Neuron (in vitro differentiated cells): Measurements from ENCODE around the gene NUDCD2.

Source experiments
- H2AFZ ChIP-seq: one replicate; pipeline ENCODE4 v1.6.1; 2013; ENCODE audit warnings: low read depth, mild to moderate bottlenecking, inconsistent platforms, low read length, moderate library complexity
- H3K27me3 ChIP-seq: one replicate; pipeline ENCODE4 v1.6.1; 2013; ENCODE audit warnings: low read length; ENCODE audit not compliant: insufficient read depth
- H3K36me3 ChIP-seq: one replicate; pipeline ENCODE4 v1.6.1; 2013; ENCODE audit warnings: low read length; ENCODE audit not compliant: insufficient read depth
- H3K4me1 ChIP-seq: one replicate; pipeline ENCODE4 v1.6.1; 2013; ENCODE audit warnings: low read length; ENCODE audit not compliant: insufficient read depth
- H3K4me3 ChIP-seq: 2 replicates; pipeline ENCODE4 v1.5.1; 2013; ENCODE audit warnings: mild to moderate bottlenecking, low read length, moderate library complexity
- H3K9me3 ChIP-seq: one replicate; pipeline ENCODE4 v1.6.1; 2013; ENCODE audit warnings: low read length

NUDCD2 gene, protein sequence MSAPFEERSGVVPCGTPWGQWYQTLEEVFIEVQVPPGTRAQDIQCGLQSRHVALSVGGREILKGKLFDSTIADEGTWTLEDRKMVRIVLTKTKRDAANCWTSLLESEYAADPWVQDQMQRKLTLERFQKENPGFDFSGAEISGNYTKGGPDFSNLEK

DNA sequence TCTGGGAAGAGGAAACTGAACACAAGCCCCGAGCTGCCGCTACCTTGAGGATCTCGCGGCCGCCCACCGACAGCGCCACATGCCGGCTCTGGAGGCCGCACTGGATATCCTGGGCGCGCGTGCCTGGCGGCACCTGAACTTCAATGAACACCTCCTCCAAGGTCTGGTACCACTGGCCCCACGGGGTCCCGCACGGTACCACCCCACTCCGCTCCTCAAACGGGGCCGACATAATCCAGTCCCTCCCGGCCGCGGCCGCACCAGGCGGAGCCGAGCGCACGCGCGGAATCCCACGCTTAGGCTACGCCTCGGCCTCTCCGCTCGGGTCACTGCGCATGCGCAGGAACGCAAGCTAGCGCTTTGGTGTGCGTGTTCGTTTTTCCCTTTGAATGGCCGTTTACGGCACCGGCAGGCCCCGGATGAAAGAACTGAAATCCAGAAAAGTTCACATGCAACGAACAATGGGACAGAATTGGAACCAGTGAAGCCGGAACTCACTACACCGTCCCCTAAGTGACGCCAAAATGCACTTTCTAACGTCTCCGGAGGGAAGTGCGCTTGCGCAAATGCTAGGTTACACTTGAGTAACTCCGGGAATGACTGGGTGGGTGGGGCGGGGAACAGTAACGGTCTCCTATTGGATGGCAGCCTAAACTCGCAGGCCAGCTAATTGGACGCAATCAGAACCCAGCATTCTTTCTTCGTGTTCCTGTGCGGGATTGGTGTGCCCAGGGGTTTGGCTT is at the start of gene NUDCD2:
NUDCD2 (minus strand) TSS at position 284 of the 743 bp plus-strand sequence; CDS start at position 232, 52 bp downstream.
- H3K27me3 ChIP-seq = no peaks in the 10 kb centered on the region
- peak within 1 kb of the TSS; percentile 73 for H3K4me3 ChIP-seq
- H2AFZ ChIP-seq = peak within 1 kb of the TSS; percentile 94
- peaks cover 15% of the 10 kb centered on the region for H3K4me1 ChIP-seq
- H3K36me3 ChIP-seq = peaks cover 24% of the 10 kb centered on the region
- H3K9me3 ChIP-seq = peaks cover 2% of the 10 kb centered on the region

DNA sequence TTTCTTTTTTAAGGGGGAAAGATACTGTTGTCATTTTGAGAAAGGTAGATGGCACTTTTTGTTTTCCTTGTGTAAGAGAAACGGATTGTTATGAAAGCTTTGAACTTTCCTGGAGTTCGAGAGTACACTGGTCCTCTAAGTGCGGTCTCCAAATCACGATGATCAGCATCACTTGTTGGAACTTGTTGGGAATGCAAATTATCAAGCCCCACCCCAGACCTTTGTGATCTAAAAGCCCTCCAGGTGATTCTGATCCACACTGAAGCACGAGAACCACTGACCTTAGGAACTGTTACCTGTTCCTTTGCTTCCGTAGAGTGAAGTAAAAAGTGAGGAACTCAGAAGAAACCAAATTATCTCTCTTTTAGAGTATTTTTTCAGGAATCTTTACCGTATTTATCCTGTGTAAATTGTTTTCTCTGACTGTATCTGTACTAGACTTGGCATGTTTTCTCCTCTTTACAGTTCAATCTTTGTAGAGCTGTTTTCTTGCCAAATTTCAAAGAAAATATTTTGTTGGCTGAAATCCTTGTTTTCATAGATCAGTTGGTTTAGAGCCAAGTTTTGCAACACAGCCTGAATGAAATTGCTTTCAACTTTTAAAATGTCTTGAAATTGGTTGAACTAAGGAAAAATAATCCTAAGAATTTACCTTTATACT is 49.5 kb upstream of the NUDCD2 start:
- no peaks in the 10 kb centered on the region for H3K9me3 ChIP-seq
- peaks cover 15% of the 10 kb centered on the region for H3K4me1 ChIP-seq
- no peak overlapping the region for H2AFZ ChIP-seq
- H3K27me3 ChIP-seq = no peaks in the 10 kb centered on the region
- H3K36me3 ChIP-seq = peaks cover 33% of the 10 kb centered on the region
- no peak overlapping the region for H3K4me3 ChIP-seq

DNA sequence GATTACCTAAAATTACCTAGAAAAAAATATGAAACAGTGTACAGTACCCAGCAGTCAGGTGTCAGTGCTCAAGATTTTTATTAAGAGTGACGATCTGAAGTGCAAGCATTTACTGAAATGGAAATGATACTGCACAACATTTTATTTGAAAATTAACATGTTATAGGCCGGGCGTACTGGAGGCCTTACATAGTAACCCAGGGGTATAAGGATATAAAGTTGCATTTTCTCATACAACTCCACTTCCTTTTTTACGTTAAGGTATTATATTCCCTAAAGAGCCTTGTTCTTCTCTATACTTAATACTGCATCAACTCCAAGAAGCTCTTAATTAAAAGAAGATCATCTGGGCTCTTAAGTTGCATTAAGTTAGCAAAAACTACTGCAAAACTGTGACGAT is 48.9 kb upstream of the NUDCD2 start:
- Histone ChIP-seq H3K4me1 (peaks cover 15% of the 10 kb centered on the region), H3K4me3 (no peak overlapping the region), H3K27me3 (no peaks in the 10 kb centered on the region), H3K36me3 (peaks cover 27% of the 10 kb centered on the region), H2AFZ (no peak overlapping the region), H3K9me3 (no peaks in the 10 kb centered on the region)

DNA sequence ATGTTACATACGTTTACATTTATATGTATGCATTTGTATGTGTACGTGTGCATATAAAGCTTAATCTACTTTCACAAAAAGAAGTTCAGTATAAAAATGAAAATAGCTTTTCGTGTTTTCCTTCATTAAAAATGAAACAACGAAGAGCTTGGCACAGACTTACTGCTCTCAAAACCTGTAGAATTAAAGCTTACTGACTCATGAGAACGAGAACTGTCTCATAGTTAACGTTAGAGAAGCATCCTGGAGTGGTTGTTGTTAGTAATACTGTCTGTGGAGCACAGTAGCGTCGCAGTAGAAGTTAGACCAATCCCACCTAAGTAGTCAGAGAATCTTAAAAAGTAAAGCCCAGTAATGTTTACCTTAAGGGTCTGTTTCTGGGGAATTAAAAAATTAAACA is 46.8 kb upstream of the NUDCD2 start:
- peaks cover 7% of the 10 kb centered on the region for H3K36me3 ChIP-seq
- no peak overlapping the region for H2AFZ ChIP-seq
- H3K27me3 ChIP-seq = no peaks in the 10 kb centered on the region
- H3K4me3 ChIP-seq = peak overlapping the region; percentile 68
- peaks cover 20% of the 10 kb centered on the region for H3K4me1 ChIP-seq
- no peaks in the 10 kb centered on the region for H3K9me3 ChIP-seq

DNA sequence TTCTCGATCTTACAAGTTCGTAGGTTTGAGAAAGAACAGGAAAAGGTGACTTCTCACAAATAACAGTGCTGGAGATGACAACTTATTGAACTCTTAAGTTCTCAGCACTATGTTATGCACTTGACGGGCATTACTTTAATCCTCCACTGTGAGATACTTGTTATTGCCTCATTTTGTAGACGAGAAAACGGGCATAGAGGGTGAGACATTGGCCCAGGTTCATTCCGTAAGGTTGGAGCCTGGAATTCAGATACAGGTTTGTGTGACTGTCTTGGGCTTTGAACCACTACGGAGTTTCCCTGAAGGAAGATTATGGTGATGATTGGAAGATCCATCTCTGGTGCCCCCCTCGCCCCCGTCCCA is 46.2 kb upstream of the NUDCD2 start:
- no peaks in the 10 kb centered on the region for H3K27me3 ChIP-seq
- no peaks in the 10 kb centered on the region for H3K9me3 ChIP-seq
- peaks cover 20% of the 10 kb centered on the region for H3K4me1 ChIP-seq
- H3K4me3 ChIP-seq = peak overlapping the region; percentile 68
- peaks cover 6% of the 10 kb centered on the region for H3K36me3 ChIP-seq
- H2AFZ ChIP-seq = no peak overlapping the region

DNA sequence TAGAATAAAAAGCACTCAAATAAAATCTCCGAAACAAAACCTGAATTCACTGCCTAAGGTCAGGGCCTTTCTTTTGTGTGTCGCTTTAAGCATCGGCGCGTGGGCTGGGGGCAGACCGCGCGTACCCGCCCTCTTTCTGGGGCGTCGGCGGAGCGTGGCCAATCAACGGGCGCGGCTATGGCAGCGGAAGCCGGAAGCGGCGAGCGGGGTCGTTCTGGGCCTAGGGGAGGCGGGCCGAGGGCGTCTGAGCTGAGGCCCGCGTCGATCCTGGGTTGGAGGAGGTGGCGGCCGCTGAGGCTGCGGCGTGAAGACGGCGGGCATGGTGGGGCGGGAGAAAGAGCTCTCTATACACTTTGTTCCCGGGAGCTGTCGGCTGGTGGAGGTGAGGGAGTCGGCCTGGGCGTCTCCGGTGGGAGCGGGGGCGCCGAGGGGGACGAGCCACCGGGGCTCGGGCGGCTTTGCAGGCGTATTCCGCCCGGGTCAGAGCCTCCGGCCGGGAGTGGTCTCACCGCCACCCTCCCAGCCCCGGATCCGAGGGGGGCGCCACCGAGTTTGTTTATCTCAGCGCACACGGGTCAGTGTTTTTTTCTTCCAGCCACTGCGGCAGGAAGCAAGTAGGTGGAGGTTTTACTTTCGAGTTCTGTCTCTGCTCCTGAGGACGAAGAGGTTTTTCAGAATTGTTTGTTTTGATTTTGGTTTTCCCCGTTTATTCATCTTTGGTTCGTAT is 45.6 kb upstream of the NUDCD2 start, which contains the start of gene MAT2B:
MAT2B (plus strand) TSS at position 252 of the 727 bp plus-strand sequence; CDS start at position 320, 68 bp downstream.
- Histone ChIP-seq H3K4me1 (peaks cover 20% of the 10 kb centered on the region), H3K9me3 (no peaks in the 10 kb centered on the region), H2AFZ (peak within 1 kb of the TSS; percentile 70), H3K27me3 (no peaks in the 10 kb centered on the region), H3K4me3 (peak within 1 kb of the TSS; percentile 68), H3K36me3 (peaks cover 6% of the 10 kb centered on the region)

DNA sequence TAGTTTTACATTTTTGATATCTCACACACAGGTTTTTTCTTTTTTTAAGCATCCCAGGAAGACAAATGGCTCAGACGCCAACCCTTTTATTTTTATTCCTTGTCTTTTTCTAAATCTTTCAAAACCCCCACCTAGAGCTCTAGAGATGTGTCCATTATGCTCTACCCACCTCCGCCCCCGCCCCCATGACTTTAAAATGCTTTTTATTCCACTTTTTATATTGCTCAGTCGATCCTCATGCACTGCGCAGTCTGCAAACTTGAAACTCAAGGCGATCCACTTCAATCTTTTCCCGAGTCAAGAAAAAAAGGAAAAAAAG is 45.1 kb upstream of the NUDCD2 start:
- Histone ChIP-seq H3K9me3 (no peaks in the 10 kb centered on the region), H3K4me3 (peak overlapping the region; percentile 68), H3K36me3 (peaks cover 6% of the 10 kb centered on the region), H3K27me3 (no peaks in the 10 kb centered on the region), H2AFZ (peak overlapping the region; percentile 70), H3K4me1 (peaks cover 20% of the 10 kb centered on the region)

DNA sequence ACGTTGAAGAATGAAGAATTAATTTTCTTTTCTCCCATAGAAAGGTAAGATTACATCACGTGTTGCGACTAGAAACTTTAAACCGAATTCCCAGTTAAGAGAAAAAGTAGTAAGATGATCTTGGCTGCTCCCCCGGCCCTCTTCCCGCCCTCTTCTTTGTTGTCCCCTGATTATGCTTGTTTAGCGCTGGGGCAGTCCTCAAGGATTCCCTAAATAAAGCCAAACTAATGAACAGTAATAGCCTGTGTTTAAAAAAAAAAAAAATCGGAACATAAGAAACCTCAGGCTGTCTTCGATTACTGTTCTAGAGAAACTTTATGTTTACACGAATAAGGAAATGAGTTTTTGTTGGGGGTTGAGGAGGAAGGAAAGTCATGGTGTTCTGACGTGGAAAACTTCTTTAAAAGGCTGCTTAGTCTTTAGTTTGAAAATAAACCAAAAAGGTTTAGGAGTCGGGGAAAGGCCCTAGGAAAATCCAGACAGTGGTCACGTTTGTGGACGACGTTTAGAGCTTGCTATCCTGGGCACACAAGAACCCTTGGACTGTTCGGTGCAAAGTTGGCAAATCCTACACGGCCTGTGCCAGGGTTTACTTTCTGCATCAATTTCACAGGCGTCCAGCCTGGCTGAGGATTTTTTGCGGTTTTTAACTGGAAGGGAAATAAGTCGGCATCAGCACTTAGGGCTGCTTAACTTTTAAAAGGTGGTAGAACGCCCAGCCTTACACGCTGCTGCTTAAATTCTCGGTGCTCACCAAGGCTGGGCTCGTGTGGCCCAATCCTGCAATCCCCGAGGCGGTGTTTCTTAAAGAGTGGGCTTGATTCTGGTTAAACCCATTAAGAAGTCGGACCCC is 44.4 kb upstream of the NUDCD2 start:
- Histone ChIP-seq H2AFZ (peak overlapping the region; percentile 70), H3K27me3 (no peaks in the 10 kb centered on the region), H3K9me3 (no peaks in the 10 kb centered on the region), H3K36me3 (peaks cover 5% of the 10 kb centered on the region), H3K4me3 (peak overlapping the region; percentile 68), H3K4me1 (peaks cover 20% of the 10 kb centered on the region)

DNA sequence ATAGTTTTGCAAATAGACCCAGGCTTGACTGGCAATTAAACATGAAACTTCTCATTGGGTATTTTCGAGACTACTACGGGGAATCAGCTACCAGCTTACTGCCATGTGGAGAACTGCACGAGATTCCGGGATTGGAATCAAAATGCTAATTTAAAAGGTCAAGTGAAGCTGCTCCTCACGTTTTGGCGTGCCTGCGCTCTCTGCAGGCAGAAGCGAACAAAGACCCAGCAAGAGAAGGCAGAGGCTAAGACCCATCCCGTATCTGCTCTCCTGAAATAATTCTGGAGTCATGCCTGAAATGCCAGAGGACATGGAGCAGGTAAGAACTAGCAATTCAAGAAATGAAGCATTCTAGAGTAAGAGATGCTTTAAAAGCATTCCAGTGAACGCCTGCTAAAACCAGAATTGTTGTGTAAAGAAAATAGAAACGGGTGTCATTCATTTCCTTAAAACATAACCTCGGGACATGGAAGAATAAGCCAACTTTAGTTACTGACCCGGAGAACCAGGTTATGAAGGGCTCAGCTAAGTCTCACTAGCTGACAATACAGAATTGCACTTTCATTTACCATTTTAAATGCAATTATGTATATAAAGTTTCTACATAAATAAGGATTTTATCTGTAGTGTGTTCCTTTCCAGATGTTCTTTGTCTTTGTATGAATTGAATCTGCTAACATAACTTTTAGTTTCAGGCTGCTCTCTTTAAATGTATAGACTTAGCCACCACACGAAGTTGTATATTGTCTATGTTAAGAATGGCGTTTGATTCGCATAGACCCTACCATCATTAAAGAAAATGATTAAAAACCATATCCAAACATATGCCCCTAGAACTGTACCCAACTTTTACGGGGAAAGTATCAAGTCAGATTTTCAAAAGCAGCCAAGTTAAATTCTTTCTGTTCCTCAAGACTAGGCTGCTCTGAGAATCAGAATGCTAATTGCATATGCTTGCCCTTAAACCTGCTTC is 43.5 kb upstream of the NUDCD2 start:
- no peaks in the 10 kb centered on the region for H3K27me3 ChIP-seq

DNA sequence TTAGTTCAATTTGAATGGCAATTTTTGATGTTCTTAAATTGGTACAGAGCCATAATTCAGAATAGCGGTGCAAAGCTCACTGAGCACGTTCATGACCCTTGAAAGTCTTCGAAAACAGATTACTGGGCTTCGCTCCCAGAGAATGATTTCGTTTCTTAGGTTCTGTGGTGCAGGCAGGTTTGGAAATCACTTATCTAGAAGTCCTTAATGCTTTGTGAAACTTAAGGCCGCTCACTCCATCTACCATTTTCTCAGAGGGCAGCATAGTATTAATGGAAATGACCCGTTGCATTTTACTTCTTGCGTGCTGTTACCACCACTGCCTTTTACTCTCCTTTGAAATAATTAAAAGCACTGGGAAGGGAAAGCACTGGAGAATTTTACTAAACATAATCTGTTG is 42.6 kb upstream of the NUDCD2 start:
- Histone ChIP-seq H3K36me3 (no peaks in the 10 kb centered on the region), H3K4me1 (peaks cover 17% of the 10 kb centered on the region), H3K27me3 (no peaks in the 10 kb centered on the region), H3K9me3 (no peaks in the 10 kb centered on the region), H3K4me3 (peak overlapping the region; percentile 68), H2AFZ (peak overlapping the region; percentile 59)

More for the DNA sequence above, 43.5 kb upstream of the NUDCD2 start:
- Histone ChIP-seq H3K4me3 (peak overlapping the region; percentile 68), H3K9me3 (no peaks in the 10 kb centered on the region), H2AFZ (peak overlapping the region; percentile 70), H3K4me1 (peaks cover 20% of the 10 kb centered on the region), H3K36me3 (no peaks in the 10 kb centered on the region)

DNA sequence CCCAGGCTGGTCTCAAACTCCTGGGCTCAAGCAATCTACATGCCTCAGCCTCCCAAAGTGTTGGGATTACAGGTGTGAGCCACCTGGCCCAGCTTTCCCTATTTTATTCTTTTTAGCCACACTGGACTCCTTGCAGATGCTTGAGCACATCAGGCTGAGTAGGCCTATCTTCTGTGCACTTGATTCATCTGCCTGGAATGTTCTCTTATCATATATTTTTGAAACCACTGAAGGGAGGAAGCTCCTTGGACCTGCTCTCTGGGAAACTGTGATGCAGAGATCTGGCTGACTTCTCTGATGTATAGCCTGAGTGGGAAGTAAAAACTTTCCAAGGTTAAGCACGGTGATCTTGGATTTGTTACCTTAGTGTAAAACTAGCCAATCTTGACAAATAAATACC is 39.0 kb upstream of the NUDCD2 start:
- Histone ChIP-seq H3K9me3 (no peaks in the 10 kb centered on the region), H3K4me1 (peaks cover 5% of the 10 kb centered on the region), H3K27me3 (no peaks in the 10 kb centered on the region), H3K36me3 (no peaks in the 10 kb centered on the region), H2AFZ (no peak overlapping the region), H3K4me3 (no peak overlapping the region)
